Spleen (tissue), 11 donors: Measurements from ENCODE around the gene IFT172. TPM values are rescaled to one million over a fixed set of nuclear protein-coding genes. Genes with fewer than 3 reads are reported as not detected.
A peak's percentile ranks its signal among the peaks of the same experiment; 100 is the strongest.

Source experiments
- DNase-seq: peaks from one replicate; pipeline ENCODE4 v3.0.0-alpha.2; 2020
- H3K27ac ChIP-seq, 8 donors: fragments of 200-600 bp; sonication (generic) in 7 of 8; 1 replicate in 4 of 8; 2 replicates in 4 of 8; pipeline versions ENCODE4 v1.5.0 to v1.8.0; 2016 to 2021; ENCODE audit warnings: inconsistent platforms in 4 of 8, mild to moderate bottlenecking in 4 of 8, moderate library complexity in 1 of 8
- H3K27me3 ChIP-seq, 7 donors: fragments of 200-600 bp; sonication (generic) in 6 of 7; replicated peaks in 1 of 7; 1 replicate in 4 of 7; 2 replicates in 3 of 7; pipeline versions ENCODE4 v1.5.0 to v1.8.0; 2016 to 2021; ENCODE audit warnings: inconsistent platforms in 3 of 7, mild to moderate bottlenecking in 1 of 7
- H3K36me3 ChIP-seq, 6 donors: fragments of 200-600 bp; sonication (generic) in 5 of 6; 1 replicate in 4 of 6; 2 replicates in 2 of 6; pipeline versions ENCODE4 v1.5.0 to v1.8.0; 2016 to 2021; ENCODE audit warnings: inconsistent platforms in 2 of 6
- H3K4me1 ChIP-seq, 6 donors: fragments of 200-600 bp; sonication (generic) in 5 of 6; 1 replicate in 3 of 6; 2 replicates in 3 of 6; pipeline versions ENCODE4 v1.5.0 to v1.8.0; 2016 to 2021; ENCODE audit warnings: inconsistent platforms in 3 of 6
- H3K4me3 ChIP-seq, 8 donors: fragments of 200-600 bp; sonication (generic) in 7 of 8; 1 replicate in 4 of 8; 2 replicates in 4 of 8; pipeline versions ENCODE4 v1.5.0 to v1.8.0; 2016 to 2021; ENCODE audit warnings: inconsistent platforms in 4 of 8, mild to moderate bottlenecking in 4 of 8, moderate library complexity in 2 of 8
- H3K9me3 ChIP-seq, 8 donors: fragments of 200-600 bp; sonication (generic) in 7 of 8; 1 replicate in 4 of 8; 2 replicates in 4 of 8; pipeline versions ENCODE4 v1.5.0 to v1.8.0; 2016 to 2021; ENCODE audit warnings: inconsistent platforms in 4 of 8
- CTCF ChIP-seq, 11 experiments: fragments of 200-600 bp in 7 of 11; fragments of 450-650 bp in 4 of 11; sonication (generic) in 4 of 11; IDR thresholded peaks in 8 of 11; conservative IDR thresholded peaks in 3 of 11; 1 replicate in 7 of 11; 2 replicates in 4 of 11; pipeline versions ENCODE4 v1.4.0 to v1.8.0; 2016 to 2021; ENCODE audit warnings: antibody characterized with exemption in 11 of 11, inconsistent platforms in 4 of 11, mild to moderate bottlenecking in 1 of 11
- POLR2A ChIP-seq, 3 donors: fragments of 450-650 bp; IDR thresholded peaks; one replicate each; pipeline ENCODE4 v1.5.1; 2017; ENCODE audit warnings: antibody characterized with exemption in 3 of 3, mild to moderate bottlenecking in 1 of 3
- POLR2AphosphoS5 ChIP-seq, 3 donors: sonication (generic); formaldehyde crosslinking; IDR thresholded peaks; one replicate each; pipeline ENCODE4 v1.5.1; 2017; ENCODE audit warnings: antibody characterized with exemption in 3 of 3
- WGBS, 5 donors: extraction: QIAGEN DNeasy Blood & Tissue Kit in 3 of 5; methylation state at CpG; one replicate each; pipeline versions ENCODE4 v1.1.5 to v1.1.7; 2013 to 2018; 5-methylcytosine and 5-hydroxymethylcytosine counted together
- intact Hi-C: fragments of 100-400 bp; cut with DNase I; formaldehyde crosslinking; loops from one replicate; pipeline ENCODE4 v1.15.0; 2023; ENCODE audit warnings: low total_unique reads
- polyA plus RNA-seq, 3 donors: library from polyadenylated mRNA; stranded (reverse); fragments of 200-250 nt; gene quantifications; one replicate each; pipeline ENCODE4 v1.2.1, GENCODE V29; 2013
- total RNA-seq, 7 donors: library from RNA; depleted of rRNA in 3 of 7; stranded (reverse); fragments of >200 nt in 3 of 7; fragmentation: NEBNext Ultra II Directional in 4 of 7; extraction: Animal tissue kit (Norgen Biotek cat#: 25700) in 4 of 7; gene quantifications; one replicate each; pipeline versions ENCODE4 v1.1.0 to v1.2.1, GENCODE V29; 2016 to 2021
- donor health status: healthy with polysubstance abuse.
- donor health status: DM: no; HTN: no; CAD: no; lungs with moderate emphysema.
- donor health status: DM: no; HTN: no; CAD: no.
- donor health status: Bipolar disorder and iron deficiency.
- donor health status: healthy.
- donor health status: DM: no; HTN: no; CAD: no.
- donor health status: DM: yes; HTN: yes; CAD: no.

Gene IFT172
- total and polyA plus RNA-seq, 10 donors = 14.4 to 48.4 (median 35.1) TPM

GRCh38 chr2:27451095-27451494 lies 38.4 kb downstream of the IFT172 start:
- H3K27ac ChIP-seq = no peak overlapping the region
- no peaks in the 10 kb centered on the region for H3K27me3 ChIP-seq
- TF ChIP-seq POLR2A (IDR thresholded peaks at IDR 0.05) (no peak), POLR2AphosphoS5 (IDR thresholded peaks at IDR 0.05) (no peak), CTCF (IDR thresholded peaks at IDR 0.05 in 8 of 11, conservative IDR thresholded peaks at IDR 0.05 in 3 of 11) (no peak)
- peaks cover 0 to 93% (median 61%) of the 10 kb centered on the region in 6 donors for H3K36me3 ChIP-seq
- H3K4me1 ChIP-seq = no peaks in the 10 kb centered on the region
- 46 to 100% (median 91%) methylated on average over 1 of the region's 1 CpG for WGBS, 5 donors
- no peak for DNase-seq
- no peak overlapping the region for H3K4me3 ChIP-seq
- intact Hi-C loops = no loop called here
- H3K9me3 ChIP-seq = no peaks in the 10 kb centered on the region

- Histone ChIP-seq H3K27me3 (no peaks in the 10 kb centered on the region), H3K9me3 (no peaks in the 10 kb centered on the region), H3K36me3 (peaks cover 0 to 93% (median 50%) of the 10 kb centered on the region in 6 donors), H3K4me1 (peaks cover 0 to 4% (median 0%) of the 10 kb centered on the region in 6 donors), H3K27ac (no peak overlapping the region), H3K4me3 (no peak overlapping the region)
- no peak for DNase-seq
- intact Hi-C loops = no loop called here
- no peak for TF ChIP-seq POLR2A (IDR thresholded peaks at IDR 0.05)
- TF ChIP-seq CTCF (IDR thresholded peaks at IDR 0.05 in 8 of 11, conservative IDR thresholded peaks at IDR 0.05 in 3 of 11) = no peak
- TF ChIP-seq POLR2AphosphoS5 (IDR thresholded peaks at IDR 0.05) = no peak
- WGBS, 5 donors = 56 to 96% (median 69%) methylated on average over 3 of the region's 3 CpGs
These were observed 41.2 kb downstream of the IFT172 start for GRCh38 chr2:27448381-27448780.

DNA sequence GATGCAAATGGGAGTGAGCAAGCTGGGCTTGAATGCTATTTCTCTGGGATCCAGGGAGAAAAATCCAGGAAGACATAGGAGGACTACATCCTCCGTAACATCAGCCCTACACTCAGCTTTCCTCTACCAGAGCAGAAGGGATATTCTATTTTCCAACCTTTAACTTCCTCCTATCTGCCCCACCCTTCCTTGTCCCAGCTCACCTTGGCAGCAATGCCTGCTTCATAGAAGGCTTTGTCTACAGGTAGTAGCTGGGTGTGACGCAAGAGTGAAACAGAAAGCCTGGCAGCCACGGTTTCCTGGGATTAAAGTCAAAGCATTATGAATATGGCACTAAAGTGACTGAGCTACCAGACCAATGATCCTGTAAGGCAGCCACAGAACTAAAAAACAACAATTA lies 43.5 kb downstream of the IFT172 start:
- intact Hi-C loops = no loop called here
- Histone ChIP-seq H3K9me3 (no peaks in the 10 kb centered on the region), H3K27me3 (no peaks in the 10 kb centered on the region), H3K4me3 (no peak overlapping the region), H3K4me1 (peaks cover 0 to 14% (median 3%) of the 10 kb centered on the region in 6 donors), H3K36me3 (peaks cover 0 to 93% (median 48%) of the 10 kb centered on the region in 6 donors), H3K27ac (peak overlapping the region in 2 of 8 donors; percentile 9 to 16)
- 78 to 85% (median 81%) methylated on average over 3 of the region's 3 CpGs for WGBS, 5 donors
- TF ChIP-seq CTCF (IDR thresholded peaks at IDR 0.05 in 8 of 11, conservative IDR thresholded peaks at IDR 0.05 in 3 of 11) = no peak
- no peak for TF ChIP-seq POLR2AphosphoS5 (IDR thresholded peaks at IDR 0.05)
- no peak for TF ChIP-seq POLR2A (IDR thresholded peaks at IDR 0.05)
- no peak for DNase-seq

- no peak overlapping the region for H3K4me3 ChIP-seq
- DNase-seq = no peak
- no peak for TF ChIP-seq CTCF (IDR thresholded peaks at IDR 0.05 in 8 of 11, conservative IDR thresholded peaks at IDR 0.05 in 3 of 11)
- no peak for TF ChIP-seq POLR2AphosphoS5 (IDR thresholded peaks at IDR 0.05)
- H3K4me1 ChIP-seq = peaks cover 0 to 14% (median 3%) of the 10 kb centered on the region in 6 donors
- H3K27me3 ChIP-seq = no peaks in the 10 kb centered on the region
- 83 to 88% (median 85%) methylated on average over 8 of the region's 8 CpGs for WGBS, 5 donors
- intact Hi-C loops = no loop called here
- H3K27ac ChIP-seq = peak overlapping the region in 2 of 8 donors; percentile 9 to 16
- peaks cover under 1 to 93% (median 53%) of the 10 kb centered on the region in 6 donors for H3K36me3 ChIP-seq
- no peaks in the 10 kb centered on the region for H3K9me3 ChIP-seq
These were observed 43.9 kb downstream of the IFT172 start for GRCh38 chr2:27445615-27446014.
